NCI-H345 treated with DMSO at 0.1 percent for 48 hours (cell line): ENCODE data around the gene RPUSD4.

Experiments
- DNase-seq: peaks from one replicate; lab custom pipeline; 2025; ENCODE audit not compliant: unreplicated experiment; lab: John Stamatoyannopoulos, UW

RPUSD4 gene

DNA sequence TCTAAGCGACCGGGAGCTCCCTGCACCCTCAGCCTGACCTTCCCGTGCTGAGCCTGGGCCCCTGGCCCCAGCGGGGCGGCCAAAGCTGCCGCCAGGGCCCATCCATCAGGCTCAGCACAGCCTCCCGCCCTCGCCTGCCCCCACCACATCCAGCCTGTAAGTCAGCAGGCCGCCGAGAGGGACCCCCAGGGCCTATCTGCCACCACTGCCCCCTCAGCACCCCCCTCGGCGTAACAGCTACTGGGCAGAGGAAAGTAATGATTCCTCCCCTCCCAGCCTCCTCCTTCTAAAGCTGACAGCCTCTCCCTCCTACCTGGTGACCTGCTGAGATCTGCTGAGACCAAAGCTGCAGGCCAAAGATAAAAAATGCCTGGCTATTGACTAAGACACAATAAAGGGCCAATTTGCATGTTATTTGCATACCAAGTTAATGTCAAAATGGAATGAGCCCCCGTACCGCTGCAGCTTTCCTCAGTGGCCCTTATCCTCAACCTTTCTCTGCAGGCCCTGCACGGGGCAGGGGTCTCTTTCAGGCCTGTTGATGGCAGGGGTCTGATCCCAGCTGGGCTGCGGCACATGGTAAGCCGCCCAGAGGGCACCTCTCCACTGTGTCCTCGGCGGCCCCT is 51.6 kb downstream of the RPUSD4 start:
- no peak for DNase-seq

DNA sequence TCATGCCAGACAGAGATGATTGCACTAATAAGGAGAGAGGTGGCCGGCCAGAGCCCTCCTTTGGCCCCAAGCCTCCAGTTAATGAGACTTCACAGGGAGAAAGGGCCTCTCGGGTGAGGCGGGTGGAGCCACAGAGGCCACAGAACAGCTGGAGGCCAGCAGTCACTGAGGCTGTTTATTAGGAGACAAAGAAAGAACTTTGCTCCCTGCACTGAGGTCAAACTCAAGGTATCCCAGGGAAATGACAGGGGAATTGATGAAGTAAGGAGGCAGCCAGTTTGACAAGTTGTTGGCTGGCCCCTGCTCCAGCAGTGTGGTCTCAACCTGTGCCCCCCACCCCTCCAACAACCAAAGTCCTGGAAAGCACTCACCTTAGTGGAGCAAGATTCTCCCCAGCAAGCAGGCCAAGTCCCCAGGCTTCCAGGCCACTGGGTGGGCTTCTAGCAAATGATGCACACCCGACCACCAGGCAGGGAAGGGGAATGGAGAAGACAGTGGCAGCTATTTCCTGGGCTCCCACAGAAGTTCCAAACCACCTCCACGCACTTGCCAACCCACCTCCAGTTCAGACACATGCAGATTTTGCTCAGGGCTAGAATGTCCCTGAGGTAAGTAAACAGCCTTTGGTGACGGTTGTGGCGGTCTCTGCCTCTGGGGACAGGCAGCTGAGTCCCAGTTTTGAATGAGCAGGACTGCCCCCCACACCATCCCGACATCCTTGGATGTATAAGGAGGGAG is 53.2 kb downstream of the RPUSD4 start:
- DNase-seq, result no peak

- no peak for DNase-seq
Observed at GRCh38 chr11:126157326-126158030, 54.0 kb downstream of the RPUSD4 start.

- no peak for DNase-seq
Observed at GRCh38 chr11:126156814-126157213, 54.6 kb downstream of the RPUSD4 start.

DNA sequence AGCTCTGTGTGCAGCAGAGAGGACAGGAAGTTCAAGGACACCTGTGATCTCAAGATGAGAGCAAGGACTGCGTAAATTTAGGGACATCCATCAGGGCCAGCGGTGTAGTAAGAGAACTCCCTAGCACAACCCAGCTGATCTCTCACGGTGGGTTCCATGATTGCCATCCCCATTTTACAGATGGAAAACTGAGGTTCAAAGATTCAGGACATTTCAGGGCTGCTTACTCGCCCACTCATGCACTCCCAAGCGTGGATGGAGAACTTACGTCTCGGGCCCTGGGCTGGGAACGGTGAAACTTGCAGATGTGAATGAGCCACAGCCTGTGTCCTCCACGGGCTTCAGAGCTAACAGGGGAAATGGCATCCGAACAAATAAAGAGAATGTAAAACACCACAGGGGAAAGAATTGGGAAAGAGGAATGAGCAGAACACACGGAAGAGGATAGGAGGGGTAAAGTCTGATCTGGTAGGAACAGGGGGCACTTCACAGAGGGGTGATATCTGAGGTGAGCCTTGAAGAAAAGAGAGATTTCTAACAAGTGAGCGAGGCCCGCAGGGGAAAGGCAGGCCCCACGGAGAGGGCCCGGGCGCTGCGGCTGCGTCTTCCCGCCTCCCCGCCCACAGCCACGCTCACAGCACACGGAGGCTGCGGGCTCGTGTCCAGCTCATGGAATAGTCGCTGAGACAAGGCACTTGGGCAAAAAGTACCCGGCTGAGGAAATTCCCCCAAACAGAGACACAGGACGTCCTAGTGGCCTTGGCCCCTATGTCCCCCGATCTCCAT is 55.9 kb downstream of the RPUSD4 start:
- no peak for DNase-seq

DNA sequence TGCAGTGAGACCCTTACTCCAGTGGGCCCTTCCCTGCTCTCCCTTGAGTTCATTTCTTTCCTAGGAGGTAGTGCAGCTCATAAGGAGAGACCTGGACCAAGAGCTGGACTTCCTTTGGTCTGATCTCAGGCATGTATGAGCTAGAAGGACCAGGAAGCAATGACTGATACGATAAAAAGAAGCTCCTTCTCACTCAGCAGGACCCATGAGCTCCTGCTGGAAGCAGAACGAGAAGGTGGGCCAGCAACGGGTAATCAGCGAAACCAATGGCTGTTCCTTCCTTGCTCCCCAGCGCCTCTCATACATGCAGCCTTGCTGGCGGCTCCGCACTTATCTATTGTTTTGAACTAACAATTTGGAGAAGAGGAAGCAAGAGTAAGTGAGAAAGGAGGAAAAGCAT is 56.8 kb downstream of the RPUSD4 start:
- DNase-seq, result no peak

GRCh38 chr11:126153972-126154371 is 57.5 kb downstream of the RPUSD4 start:
- DNase-seq, result no peak

GRCh38 chr11:126153006-126153405 is 58.4 kb downstream of the RPUSD4 start:
- no peak for DNase-seq

GRCh38 chr11:126152586-126152985 is 58.9 kb downstream of the RPUSD4 start:
- DNase-seq, result no peak

GRCh38 chr11:126152152-126152551 is 59.3 kb downstream of the RPUSD4 start:
- no peak for DNase-seq
